ENCODE measurements around the gene NUMBL.

DNA sequence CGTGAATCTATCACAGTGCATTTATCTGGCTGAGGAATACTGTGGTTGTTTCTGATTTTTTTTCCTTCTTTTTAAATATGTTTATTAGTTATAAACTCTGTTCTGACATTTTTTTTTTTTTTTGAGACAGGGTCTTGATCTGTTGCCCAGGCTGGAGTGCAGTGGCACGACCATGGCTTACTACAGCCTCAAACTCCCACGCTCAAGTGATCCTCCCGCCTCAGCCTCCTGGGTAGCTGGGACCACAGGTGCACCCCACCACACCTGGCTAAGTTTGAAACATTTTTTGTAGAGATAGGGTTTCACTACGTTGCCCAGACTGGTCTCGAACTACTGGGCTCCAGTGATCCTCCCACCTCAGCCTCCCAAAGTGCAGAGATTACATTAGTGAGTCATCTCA, 6.6 kb upstream of the NUMBL start:
- TF ChIP-seq, protein P1, sequence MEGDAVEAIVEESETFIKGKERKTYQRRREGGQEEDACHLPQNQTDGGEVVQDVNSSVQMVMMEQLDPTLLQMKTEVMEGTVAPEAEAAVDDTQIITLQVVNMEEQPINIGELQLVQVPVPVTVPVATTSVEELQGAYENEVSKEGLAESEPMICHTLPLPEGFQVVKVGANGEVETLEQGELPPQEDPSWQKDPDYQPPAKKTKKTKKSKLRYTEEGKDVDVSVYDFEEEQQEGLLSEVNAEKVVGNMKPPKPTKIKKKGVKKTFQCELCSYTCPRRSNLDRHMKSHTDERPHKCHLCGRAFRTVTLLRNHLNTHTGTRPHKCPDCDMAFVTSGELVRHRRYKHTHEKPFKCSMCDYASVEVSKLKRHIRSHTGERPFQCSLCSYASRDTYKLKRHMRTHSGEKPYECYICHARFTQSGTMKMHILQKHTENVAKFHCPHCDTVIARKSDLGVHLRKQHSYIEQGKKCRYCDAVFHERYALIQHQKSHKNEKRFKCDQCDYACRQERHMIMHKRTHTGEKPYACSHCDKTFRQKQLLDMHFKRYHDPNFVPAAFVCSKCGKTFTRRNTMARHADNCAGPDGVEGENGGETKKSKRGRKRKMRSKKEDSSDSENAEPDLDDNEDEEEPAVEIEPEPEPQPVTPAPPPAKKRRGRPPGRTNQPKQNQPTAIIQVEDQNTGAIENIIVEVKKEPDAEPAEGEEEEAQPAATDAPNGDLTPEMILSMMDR (IDR thresholded peaks at IDR 0.05; ENCODE audit: poor library complexity), result no peak
- no peak for TF ChIP-seq EZH2phosphoT487 (IDR thresholded peaks at IDR 0.05; ENCODE audit: low read depth, severe bottlenecking, unreplicated experiment)
